GM12892 (cell line): ENCODE data around the gene ATP11A.

Experiments
- POLR2A ChIP-seq: IDR thresholded peaks from 2 replicates; pipeline ENCODE4 v1.6.1; 2011; ENCODE audit warnings: low read depth, low read length, control low read depth
- POLR2AphosphoS5 ChIP-seq: IDR thresholded peaks from 2 replicates; pipeline ENCODE4 v1.6.1; 2011; ENCODE audit warnings: low read depth, low read length, control low read depth
- TAF1 ChIP-seq: IDR thresholded peaks from 2 replicates; pipeline ENCODE4 v1.6.1; 2011; ENCODE audit warnings: low read depth, mild to moderate bottlenecking, control low read depth, low read length, borderline replicate concordance

DNA sequence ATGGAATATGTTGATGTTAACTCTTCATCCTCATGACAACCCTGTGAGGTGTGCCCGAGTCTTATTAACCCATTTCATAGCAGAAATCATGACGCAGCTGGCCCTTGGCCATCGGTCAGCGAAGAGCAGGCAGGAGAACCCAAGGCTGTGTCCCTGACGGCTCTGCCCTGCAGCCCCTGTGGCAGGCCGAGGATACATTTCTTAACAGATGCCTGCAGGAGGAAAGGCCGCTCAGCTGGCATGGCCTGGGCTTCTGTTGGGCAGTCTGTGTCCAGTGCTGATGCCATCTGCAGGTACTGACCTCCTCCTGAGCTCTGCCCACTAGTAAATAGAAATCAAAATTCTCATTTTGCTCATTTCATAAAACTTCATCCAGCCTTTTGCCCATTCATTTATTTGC lies 243.8 kb downstream of the ATP11A start:
- TF ChIP-seq POLR2A, result no peak
- no peak for TF ChIP-seq POLR2AphosphoS5
- no peak for TF ChIP-seq TAF1
